SH-SY5Y (cell line): ENCODE results near the gene CACNG5.

Experiments
- GATA2 ChIP-seq: IDR thresholded peaks from 2 replicates; pipeline ENCODE4 v1.6.1; 2011; ENCODE audit warnings: mild to moderate bottlenecking, low read depth, low read length
- GATA3 ChIP-seq: IDR thresholded peaks from 2 replicates; pipeline ENCODE4 v1.6.1; 2011; ENCODE audit warnings: low read depth, mild to moderate bottlenecking, low read length, moderate library complexity

The CACNG5 gene

GRCh38 chr17:66850692-66851091 lies 15.8 kb downstream of the CACNG5 start:
- TF ChIP-seq GATA3 (no peak), GATA2 (no peak)

DNA sequence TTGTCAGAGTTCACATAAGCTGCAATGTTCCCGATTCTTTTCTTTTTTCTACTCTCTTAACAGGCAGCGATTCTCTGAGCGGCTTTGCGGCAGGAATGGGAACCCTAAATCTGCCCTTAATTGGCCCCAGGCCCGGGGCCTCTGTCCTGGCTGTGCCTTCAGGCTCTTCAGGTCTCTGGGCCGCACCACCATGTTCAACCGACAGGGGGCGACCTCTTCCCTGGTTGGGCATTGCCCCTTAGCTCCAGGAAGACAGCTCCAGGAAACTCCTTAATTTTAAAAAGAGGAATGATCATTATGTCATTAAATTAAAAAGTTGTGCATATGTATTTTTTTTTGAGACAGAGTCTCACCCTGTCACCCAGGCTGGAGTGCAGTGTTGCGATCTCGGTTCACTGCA lies 20.3 kb downstream of the CACNG5 start:
- TF ChIP-seq GATA2 (no peak), GATA3 (no peak)

DNA sequence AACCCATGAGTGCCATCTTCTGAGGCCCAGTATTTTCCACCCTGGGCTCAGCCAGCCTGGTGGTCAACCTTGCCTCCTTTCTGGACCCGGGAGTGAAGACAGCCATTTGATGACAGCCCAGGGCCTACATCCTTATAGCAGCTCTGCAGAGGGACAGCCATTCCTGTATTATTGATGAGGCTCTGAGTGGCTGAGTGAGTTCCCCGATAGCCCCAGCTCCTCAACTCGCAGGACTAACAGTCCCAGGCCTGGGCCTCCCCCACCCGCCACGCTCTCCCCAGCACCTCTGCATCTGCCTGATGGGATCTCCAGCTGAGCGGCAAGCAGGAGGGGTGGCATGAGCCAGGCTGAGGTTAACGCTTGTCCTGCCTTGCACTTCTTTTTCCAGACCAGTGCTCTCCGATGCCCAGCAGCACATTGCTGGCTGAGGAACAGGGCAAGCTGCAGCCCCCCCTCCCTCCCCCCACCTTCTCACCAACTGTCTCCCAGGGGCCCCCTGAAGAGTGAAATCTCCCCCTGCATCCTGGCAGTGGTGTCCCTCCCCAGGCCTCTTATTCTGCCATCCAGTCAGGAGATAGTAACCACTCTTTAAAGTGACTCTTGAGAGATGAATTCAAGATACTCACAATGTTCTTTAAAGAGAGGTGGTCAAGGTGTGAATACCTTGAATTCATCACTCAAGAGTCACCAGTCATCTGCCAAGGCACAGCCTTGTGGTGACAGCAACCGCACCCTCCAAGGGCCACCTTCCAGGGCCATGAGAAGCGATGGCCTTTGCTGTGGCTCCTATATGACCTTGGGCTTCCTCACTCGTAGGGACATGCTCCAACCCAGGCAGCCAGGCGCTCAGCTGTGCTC lies 23.5 kb downstream of the CACNG5 start:
- TF ChIP-seq GATA2 (no peak), GATA3 (no peak)

DNA sequence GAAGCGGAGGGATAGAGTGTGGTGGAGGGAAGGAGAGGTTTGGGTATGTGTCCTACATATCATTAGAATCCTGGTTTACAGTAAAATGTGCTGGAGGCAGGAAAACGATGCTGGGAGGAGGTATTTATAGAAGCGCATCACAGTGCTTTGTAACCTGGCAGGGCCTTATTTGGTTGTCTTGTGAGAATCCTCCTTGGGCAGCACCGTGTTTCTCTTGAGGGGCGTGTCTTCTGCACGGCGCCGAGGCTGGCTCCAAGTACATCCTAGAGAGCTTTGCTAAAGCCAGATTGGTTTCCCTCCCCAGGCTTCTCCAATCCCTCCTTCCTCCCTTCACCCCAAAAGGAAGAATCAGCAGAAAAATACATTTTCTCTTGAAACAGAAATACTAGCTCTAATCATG lies 24.4 kb downstream of the CACNG5 start:
- TF ChIP-seq GATA2 (no peak), GATA3 (no peak)

GRCh38 chr17:66860204-66860603 lies 25.3 kb downstream of the CACNG5 start:
- TF ChIP-seq GATA3 (no peak), GATA2 (no peak)

DNA sequence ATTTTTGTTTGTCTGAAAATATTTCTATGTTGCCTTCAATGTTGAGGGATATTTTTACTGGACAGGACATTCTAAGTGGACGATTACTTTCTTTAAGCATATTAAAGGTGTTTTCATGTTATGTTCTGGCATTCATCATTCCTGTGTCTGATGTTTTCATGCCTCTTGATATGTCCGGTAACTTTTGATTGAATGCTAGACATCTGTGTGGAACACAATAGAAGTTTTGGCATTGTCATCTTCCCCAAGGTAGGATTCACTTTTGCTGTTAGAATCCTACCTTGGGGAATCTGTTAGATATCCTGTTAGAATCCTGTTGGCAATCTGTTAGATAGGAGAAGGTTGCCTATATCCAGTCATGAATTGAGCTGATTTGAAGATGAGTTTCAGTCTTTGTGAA lies 28.9 kb downstream of the CACNG5 start:
- TF ChIP-seq GATA2, result no peak

GRCh38 chr17:66865151-66865550 lies 30.2 kb downstream of the CACNG5 start:
- no peak for TF ChIP-seq GATA2
- TF ChIP-seq GATA3, result no peak

DNA sequence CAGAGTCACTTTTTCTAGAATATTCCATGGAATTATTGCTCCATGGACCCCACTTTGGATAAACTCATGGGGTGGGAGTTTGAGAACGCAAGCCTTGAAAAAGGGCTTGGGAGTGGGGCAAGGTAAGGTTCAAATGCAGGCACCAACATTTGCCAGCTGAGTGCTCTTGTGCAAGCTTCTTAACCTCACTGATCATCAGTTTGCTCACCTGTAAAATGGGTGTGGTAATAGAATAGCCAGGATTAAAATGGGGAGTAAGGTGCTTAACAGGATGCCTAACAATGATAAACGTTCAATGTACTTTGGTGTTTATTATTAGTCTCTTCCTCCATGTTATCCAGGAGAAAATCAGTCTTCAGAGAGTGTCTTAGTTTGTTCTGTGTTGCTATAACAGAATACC lies 39.0 kb downstream of the CACNG5 start:
- TF ChIP-seq GATA2 (no peak), GATA3 (no peak)

- no peak for TF ChIP-seq GATA2
- no peak for TF ChIP-seq GATA3
Measured at GRCh38 chr17:66884931-66885330, 50.0 kb downstream of the CACNG5 start.

DNA sequence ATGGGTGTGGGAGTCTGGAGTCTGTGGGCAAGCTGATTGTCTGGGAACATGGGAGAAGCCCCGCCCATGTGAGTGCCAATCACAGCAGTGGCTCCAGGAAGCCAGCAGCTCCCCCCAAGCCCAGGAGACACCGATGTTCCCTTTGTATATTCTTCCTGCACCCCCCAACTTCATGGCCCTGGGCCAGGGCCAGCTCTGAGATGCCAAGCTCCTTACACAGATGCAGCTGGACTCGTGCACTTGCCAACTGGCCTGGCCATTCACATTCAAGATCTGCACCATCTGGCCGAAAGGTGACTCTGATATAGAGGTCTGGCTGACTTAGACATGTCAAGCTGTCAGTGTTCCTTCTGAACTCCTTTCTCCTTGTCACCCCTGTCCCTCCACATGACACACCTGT lies 50.5 kb downstream of the CACNG5 start:
- TF ChIP-seq GATA2 (no peak), GATA3 (no peak)

- TF ChIP-seq GATA2 (no peak), GATA3 (no peak)
Measured at GRCh38 chr17:66889480-66890230, 54.7 kb downstream of the CACNG5 start.

GRCh38 chr17:66892246-66892645 lies 57.3 kb downstream of the CACNG5 start:
- no peak for TF ChIP-seq GATA2
- no peak for TF ChIP-seq GATA3

- TF ChIP-seq GATA2, result no peak
- no peak for TF ChIP-seq GATA3
Measured at GRCh38 chr17:66893382-66893781, 58.5 kb downstream of the CACNG5 start.

GRCh38 chr17:66893863-66894262 lies 58.9 kb downstream of the CACNG5 start:
- no peak for TF ChIP-seq GATA2
- no peak for TF ChIP-seq GATA3

DNA sequence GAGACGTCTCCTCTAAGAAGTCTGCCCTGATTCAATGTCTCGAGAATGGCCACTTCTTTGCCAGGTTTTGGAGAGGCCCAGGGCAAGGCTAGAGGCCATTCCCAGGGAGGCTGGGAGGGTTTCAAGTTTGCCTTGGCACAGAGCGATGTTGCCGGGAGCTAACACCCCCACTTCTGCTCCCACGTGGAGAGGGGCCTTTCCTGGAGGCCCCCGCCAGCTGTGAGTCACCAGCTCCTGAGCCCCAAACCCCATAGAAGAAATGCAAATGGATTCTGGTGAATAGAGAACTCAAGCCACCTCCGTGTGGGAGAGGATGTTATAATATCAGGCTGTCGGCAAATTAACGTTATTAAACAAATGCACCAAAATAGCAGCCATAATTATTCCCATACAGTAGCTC lies 62.2 kb downstream of the CACNG5 start:
- no peak for TF ChIP-seq GATA2
- no peak for TF ChIP-seq GATA3
